HL-60 (cell line): ENCODE data around the gene NSMCE4A.
"Not testable (repeated sequence)": the region's sequence is repeated elsewhere in the genome, so short reads cannot be mapped to it uniquely, and the experiment has no call there.

ENCODE experiments used
- CTCF ChIP-seq: IDR thresholded peaks from one replicate; pipeline ENCODE4 v1.5.1; 2011; ENCODE audit warnings: low read length, control low read depth, inconsistent platforms; ENCODE audit not compliant: insufficient read depth
- TF ChIP-seq, protein P1 (sequence below): IDR thresholded peaks from 2 replicates; pipeline ENCODE4 v1.6.1; 2012; ENCODE audit warnings: low read depth; ENCODE audit not compliant: insufficient replicate concordance

DNA sequence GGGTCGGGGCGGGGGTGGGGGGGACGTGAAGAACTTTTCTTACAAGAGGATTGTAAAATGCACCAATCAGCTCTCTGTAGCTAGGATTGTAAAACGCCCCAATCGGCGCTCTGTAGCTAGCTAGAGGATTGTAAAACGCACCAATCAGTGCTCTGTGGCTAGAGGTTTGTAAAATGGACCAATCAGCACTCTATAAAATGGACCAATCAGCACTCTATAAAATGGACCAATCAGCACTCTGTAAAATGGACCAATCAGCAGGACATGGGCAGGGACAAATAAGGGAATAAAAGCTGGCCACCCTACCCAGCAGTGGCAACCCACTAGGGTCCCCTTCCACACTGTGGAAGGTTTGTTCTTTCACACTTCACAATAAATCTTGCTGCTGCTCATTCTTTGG, 56.2 kb downstream of the NSMCE4A start:
- not testable (repeated sequence) for TF ChIP-seq CTCF
- TF ChIP-seq, protein P1, sequence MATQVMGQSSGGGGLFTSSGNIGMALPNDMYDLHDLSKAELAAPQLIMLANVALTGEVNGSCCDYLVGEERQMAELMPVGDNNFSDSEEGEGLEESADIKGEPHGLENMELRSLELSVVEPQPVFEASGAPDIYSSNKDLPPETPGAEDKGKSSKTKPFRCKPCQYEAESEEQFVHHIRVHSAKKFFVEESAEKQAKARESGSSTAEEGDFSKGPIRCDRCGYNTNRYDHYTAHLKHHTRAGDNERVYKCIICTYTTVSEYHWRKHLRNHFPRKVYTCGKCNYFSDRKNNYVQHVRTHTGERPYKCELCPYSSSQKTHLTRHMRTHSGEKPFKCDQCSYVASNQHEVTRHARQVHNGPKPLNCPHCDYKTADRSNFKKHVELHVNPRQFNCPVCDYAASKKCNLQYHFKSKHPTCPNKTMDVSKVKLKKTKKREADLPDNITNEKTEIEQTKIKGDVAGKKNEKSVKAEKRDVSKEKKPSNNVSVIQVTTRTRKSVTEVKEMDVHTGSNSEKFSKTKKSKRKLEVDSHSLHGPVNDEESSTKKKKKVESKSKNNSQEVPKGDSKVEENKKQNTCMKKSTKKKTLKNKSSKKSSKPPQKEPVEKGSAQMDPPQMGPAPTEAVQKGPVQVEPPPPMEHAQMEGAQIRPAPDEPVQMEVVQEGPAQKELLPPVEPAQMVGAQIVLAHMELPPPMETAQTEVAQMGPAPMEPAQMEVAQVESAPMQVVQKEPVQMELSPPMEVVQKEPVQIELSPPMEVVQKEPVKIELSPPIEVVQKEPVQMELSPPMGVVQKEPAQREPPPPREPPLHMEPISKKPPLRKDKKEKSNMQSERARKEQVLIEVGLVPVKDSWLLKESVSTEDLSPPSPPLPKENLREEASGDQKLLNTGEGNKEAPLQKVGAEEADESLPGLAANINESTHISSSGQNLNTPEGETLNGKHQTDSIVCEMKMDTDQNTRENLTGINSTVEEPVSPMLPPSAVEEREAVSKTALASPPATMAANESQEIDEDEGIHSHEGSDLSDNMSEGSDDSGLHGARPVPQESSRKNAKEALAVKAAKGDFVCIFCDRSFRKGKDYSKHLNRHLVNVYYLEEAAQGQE, result not testable (repeated sequence)
